Esophagus muscularis mucosa (tissue), 4 donors: Measurements from ENCODE around the gene SLFN11.

Experiments
- CTCF ChIP-seq, 3 experiments: fragments of 200-600 bp in 2 of 3; fragments of 450-650 bp in 1 of 3; sonication (generic) in 2 of 3; IDR thresholded peaks; one replicate each; pipeline ENCODE4 v1.5.1; 2017 to 2019; ENCODE audit warnings: antibody characterized with exemption in 3 of 3, mild to moderate bottlenecking in 2 of 3, moderate library complexity in 1 of 3
- EP300 ChIP-seq: sonication (generic); formaldehyde crosslinking; IDR thresholded peaks from one replicate; pipeline ENCODE4 v1.6.1; 2017; ENCODE audit warnings: antibody characterized with exemption
- POLR2A ChIP-seq: fragments of 450-650 bp; IDR thresholded peaks from one replicate; pipeline ENCODE4 v1.6.1; 2017; ENCODE audit warnings: antibody characterized with exemption, moderate library complexity, mild to moderate bottlenecking, low read depth
- POLR2AphosphoS5 ChIP-seq, 2 donors: sonication (generic); formaldehyde crosslinking; IDR thresholded peaks; one replicate each; pipeline ENCODE4 v1.6.1; 2017; ENCODE audit warnings: antibody characterized with exemption in 2 of 2

GRCh38 chr17:35372846-35373533, 431 bp downstream of the SLFN11 start:
- TF ChIP-seq CTCF (IDR thresholded peaks at IDR 0.05) = no peak
- TF ChIP-seq POLR2A = no peak
- no peak for TF ChIP-seq EP300
- TF ChIP-seq POLR2AphosphoS5 (IDR thresholded peaks at IDR 0.05) = no peak
